ENCODE measurements around the gene RNF169. TPM values are rescaled to one million over a fixed set of nuclear protein-coding genes. Genes with fewer than 3 reads are reported as not detected.

Gene RNF169
- total RNA-seq, 2 donors from 2014 or later = 12.4 to 13.2 TPM

DNA sequence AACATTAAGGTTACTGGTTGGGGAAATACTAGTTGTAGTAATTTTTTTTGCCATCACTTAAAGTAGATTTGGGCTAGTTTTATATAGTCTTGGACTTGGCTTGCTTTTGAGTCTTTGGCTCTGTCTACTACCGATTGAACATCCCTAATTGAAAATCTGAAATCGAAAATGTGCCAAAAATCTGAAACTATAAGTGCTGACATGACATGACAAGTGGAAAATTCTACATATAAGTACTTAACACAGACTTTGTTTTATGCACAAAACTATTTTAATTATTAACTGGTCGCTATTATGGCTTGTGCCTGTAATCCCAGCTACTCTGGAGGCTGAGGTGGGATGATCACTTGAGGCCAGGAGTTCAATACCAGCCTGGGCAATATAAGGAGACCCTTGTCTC is 22.5 kb downstream of the RNF169 start:
- H3K9ac ChIP-seq (ENCODE audit: low read depth in 2 of 2, low read length in 2 of 2) = no peak overlapping the region
- no peaks in the 10 kb centered on the region for H3K4me1 ChIP-seq
- TF ChIP-seq, protein P1, sequence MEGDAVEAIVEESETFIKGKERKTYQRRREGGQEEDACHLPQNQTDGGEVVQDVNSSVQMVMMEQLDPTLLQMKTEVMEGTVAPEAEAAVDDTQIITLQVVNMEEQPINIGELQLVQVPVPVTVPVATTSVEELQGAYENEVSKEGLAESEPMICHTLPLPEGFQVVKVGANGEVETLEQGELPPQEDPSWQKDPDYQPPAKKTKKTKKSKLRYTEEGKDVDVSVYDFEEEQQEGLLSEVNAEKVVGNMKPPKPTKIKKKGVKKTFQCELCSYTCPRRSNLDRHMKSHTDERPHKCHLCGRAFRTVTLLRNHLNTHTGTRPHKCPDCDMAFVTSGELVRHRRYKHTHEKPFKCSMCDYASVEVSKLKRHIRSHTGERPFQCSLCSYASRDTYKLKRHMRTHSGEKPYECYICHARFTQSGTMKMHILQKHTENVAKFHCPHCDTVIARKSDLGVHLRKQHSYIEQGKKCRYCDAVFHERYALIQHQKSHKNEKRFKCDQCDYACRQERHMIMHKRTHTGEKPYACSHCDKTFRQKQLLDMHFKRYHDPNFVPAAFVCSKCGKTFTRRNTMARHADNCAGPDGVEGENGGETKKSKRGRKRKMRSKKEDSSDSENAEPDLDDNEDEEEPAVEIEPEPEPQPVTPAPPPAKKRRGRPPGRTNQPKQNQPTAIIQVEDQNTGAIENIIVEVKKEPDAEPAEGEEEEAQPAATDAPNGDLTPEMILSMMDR (IDR thresholded peaks at IDR 0.05) = no peak
- intact Hi-C loops (cut with DNase I) = no loop called here
- no peaks in the 10 kb centered on the region for H3K9me3 ChIP-seq
- H3K4me3 ChIP-seq = no peak overlapping the region
- no peaks in the 10 kb centered on the region for H3K36me3 ChIP-seq
- no peak for DNase-seq
- H3K27ac ChIP-seq = no peak overlapping the region
- no peaks in the 10 kb centered on the region for H3K27me3 ChIP-seq

DNA sequence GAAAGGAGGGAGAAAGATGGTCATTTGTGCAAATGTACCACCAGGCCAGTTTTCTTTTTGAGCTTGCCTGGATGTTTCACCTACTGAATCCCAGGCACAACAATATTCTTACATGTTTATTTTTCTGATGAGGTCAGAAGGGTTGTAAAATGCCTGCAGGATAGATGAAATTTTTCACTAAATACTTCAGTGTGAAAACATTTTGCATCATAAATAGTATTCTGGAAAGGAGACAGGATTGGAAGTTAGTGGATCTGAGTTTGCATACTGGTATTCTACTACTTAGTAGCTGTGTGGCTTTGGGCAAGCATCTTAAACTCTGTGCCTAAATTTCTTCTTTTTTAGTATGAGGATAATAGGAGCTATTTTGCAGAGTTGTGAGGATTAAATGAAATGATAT is 24.8 kb downstream of the RNF169 start:
- no peak overlapping the region for H3K9ac ChIP-seq (ENCODE audit: low read depth in 2 of 2, low read length in 2 of 2)
- no peaks in the 10 kb centered on the region for H3K36me3 ChIP-seq
- no peak overlapping the region for H3K27ac ChIP-seq
- intact Hi-C loops (cut with DNase I) = no loop called here
- H3K9me3 ChIP-seq = no peaks in the 10 kb centered on the region
- DNase-seq = no peak
- no peaks in the 10 kb centered on the region for H3K27me3 ChIP-seq
- H3K4me3 ChIP-seq = no peak overlapping the region
- no peaks in the 10 kb centered on the region for H3K4me1 ChIP-seq
- TF ChIP-seq, protein P1 (IDR thresholded peaks at IDR 0.05) = no peak

DNA sequence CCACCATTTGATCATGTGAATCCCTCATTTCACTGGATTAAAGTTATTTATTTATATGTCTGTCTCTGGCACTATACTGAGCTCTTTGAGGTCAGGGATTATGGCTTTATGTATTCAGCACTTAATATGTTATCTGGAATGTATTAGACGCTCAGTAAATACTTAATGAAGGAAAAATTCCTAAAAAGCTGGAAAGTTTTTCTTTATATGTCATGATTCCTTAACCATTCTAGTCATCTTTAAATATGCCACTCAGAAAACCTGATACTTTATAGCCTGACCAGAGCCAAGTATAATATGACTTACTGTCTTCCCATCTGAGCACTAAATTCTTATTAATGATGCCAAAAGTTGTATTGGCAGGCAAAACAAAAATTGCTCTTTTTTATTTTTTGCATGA is 27.1 kb downstream of the RNF169 start:
- Histone ChIP-seq H3K4me1 (no peaks in the 10 kb centered on the region), H3K9me3 (no peaks in the 10 kb centered on the region), H3K36me3 (no peaks in the 10 kb centered on the region), H3K27ac (no peak overlapping the region), H3K9ac (ENCODE audit: low read depth in 2 of 2, low read length in 2 of 2) (no peak overlapping the region), H3K27me3 (no peaks in the 10 kb centered on the region), H3K4me3 (no peak overlapping the region)
- DNase-seq = no peak
- intact Hi-C loops (cut with DNase I) = no loop called here
- TF ChIP-seq, protein P1 (IDR thresholded peaks at IDR 0.05) = no peak

DNA sequence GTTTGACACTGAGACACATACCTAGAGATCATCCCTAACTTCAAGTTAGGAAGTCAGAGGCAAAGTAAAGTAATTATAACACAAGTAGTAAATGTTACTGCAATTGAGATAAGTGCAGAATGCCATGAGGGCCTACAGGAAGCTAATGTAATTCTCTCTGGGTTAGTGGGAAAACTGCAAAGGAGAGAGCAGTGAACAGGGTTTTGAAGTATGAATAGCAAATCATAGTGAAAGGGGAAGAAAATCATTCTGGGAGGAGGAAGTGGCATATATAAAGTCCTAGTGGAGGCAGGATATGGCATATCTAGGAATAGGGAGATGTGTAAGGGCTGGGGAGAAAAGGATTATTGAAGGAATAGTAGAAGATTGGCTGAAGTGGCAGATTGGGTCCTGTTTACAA is 27.9 kb downstream of the RNF169 start:
- Histone ChIP-seq H3K4me1 (no peaks in the 10 kb centered on the region), H3K27ac (no peak overlapping the region), H3K36me3 (no peaks in the 10 kb centered on the region), H3K9ac (ENCODE audit: low read depth in 2 of 2, low read length in 2 of 2) (no peak overlapping the region), H3K27me3 (no peaks in the 10 kb centered on the region), H3K9me3 (no peaks in the 10 kb centered on the region), H3K4me3 (no peak overlapping the region)
- TF ChIP-seq, protein P1 (IDR thresholded peaks at IDR 0.05) = no peak
- intact Hi-C loops (cut with DNase I) = no loop called here
- no peak for DNase-seq

DNA sequence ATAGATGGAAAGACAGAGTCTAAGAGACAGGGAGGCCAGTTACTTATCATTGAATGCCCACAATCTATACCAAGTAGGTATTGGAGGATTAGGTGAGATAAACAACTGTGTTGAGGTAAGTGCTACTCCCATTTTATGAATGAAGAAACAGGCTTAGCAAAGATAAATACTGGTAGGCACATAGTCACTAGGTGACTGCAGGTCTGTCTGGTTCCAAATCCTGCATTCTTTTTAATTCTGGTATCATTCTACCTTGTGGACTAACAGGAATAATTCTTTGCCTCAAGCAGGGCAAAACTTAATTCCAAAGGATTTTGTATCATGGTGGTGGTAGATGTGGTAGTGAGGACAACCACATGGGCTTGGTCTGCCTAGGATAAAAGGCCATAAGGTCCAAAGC is 28.4 kb downstream of the RNF169 start:
- Histone ChIP-seq H3K4me3 (no peak overlapping the region), H3K4me1 (no peaks in the 10 kb centered on the region), H3K9ac (ENCODE audit: low read depth in 2 of 2, low read length in 2 of 2) (no peak overlapping the region), H3K27me3 (no peaks in the 10 kb centered on the region), H3K36me3 (no peaks in the 10 kb centered on the region), H3K9me3 (no peaks in the 10 kb centered on the region), H3K27ac (no peak overlapping the region)
- no peak for DNase-seq
- intact Hi-C loops (cut with DNase I) = no loop called here
- TF ChIP-seq, protein P1 (IDR thresholded peaks at IDR 0.05) = no peak

DNA sequence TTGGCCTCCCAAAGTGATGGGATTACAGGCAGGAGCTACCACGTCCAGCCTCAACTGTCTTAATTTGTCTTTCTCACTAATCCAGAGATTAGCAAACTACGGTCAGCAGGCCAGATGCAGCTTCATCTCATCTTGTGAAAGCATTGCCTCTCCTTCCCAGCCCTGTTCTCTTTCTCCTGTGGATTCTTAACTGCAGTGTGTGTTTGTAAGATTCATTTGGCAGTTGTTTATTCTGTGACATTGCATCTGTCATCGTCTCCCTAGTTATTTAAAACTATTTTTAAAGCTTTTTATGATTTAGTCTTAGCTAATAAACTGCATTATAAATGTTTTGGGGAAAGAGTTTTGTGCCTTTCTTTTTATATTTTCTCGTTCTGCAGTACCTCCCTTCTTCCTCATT is 29.2 kb downstream of the RNF169 start:
- no peak overlapping the region for H3K27ac ChIP-seq
- no peaks in the 10 kb centered on the region for H3K27me3 ChIP-seq
- intact Hi-C loops (cut with DNase I) = no loop called here
- DNase-seq = no peak
- H3K9ac ChIP-seq (ENCODE audit: low read depth in 2 of 2, low read length in 2 of 2) = no peak overlapping the region
- peaks cover under 1% of the 10 kb centered on the region for H3K4me1 ChIP-seq
- H3K36me3 ChIP-seq = no peaks in the 10 kb centered on the region
- TF ChIP-seq, protein P1 (IDR thresholded peaks at IDR 0.05) = no peak
- no peaks in the 10 kb centered on the region for H3K9me3 ChIP-seq
- no peak overlapping the region for H3K4me3 ChIP-seq
